ENCODE data around the gene PMFBP1. TPM values are rescaled to one million over a fixed set of nuclear protein-coding genes. Genes with fewer than 3 reads are reported as not detected.

The PMFBP1 gene
- total RNA-seq (1 to 10 TPM in 1 of 2 donors, under 1 TPM in 1; 0.92 to 1.3 TPM), polyA plus RNA-seq (1 to 10 TPM in 1 of 2 donors, under 1 TPM in 1; 0.62 to 1.1 TPM)
- long read RNA-seq, donor 1, result 0 reads
- long read RNA-seq, donor 2, partial matches to known transcripts, result 23 of 28 reads
- long read RNA-seq, donor 2, other reads (novel, unspliced or antisense), result 5 of 28 reads
- long read RNA-seq, donor 3, result 0 reads
- long read RNA-seq, donor 4, result 0 reads
- long read RNA-seq, donor 5, partial matches to known transcripts, result 13 of 24 reads
- long read RNA-seq, donor 5, other reads (novel, unspliced or antisense), result 11 of 24 reads

GRCh38 chr16:72172105-72173034 lies at the start of gene PMFBP1:
TSS of gene PMFBP1 (minus strand) at chr16:72172155. CDS start at chr16:72171208, 947 bp downstream.
- TF ChIP-seq, protein P1, sequence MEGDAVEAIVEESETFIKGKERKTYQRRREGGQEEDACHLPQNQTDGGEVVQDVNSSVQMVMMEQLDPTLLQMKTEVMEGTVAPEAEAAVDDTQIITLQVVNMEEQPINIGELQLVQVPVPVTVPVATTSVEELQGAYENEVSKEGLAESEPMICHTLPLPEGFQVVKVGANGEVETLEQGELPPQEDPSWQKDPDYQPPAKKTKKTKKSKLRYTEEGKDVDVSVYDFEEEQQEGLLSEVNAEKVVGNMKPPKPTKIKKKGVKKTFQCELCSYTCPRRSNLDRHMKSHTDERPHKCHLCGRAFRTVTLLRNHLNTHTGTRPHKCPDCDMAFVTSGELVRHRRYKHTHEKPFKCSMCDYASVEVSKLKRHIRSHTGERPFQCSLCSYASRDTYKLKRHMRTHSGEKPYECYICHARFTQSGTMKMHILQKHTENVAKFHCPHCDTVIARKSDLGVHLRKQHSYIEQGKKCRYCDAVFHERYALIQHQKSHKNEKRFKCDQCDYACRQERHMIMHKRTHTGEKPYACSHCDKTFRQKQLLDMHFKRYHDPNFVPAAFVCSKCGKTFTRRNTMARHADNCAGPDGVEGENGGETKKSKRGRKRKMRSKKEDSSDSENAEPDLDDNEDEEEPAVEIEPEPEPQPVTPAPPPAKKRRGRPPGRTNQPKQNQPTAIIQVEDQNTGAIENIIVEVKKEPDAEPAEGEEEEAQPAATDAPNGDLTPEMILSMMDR (IDR thresholded peaks at IDR 0.05; ENCODE audit: control extremely low read depth, extremely low read depth), result no peak
- H3K27ac ChIP-seq (ENCODE audit: low read depth in 1 of 2, low read length in 1 of 2), result no peak within 1 kb of the TSS
- no peak within 1 kb of the TSS for H3K4me3 ChIP-seq
- H3K4me1 ChIP-seq (ENCODE audit: control insufficient read depth in 5 of 5, insufficient read depth in 5 of 5, low read length in 5 of 5), result no peaks in the 10 kb centered on the region
- no peaks in the 10 kb centered on the region for H3K36me3 ChIP-seq (ENCODE audit: control insufficient read depth in 4 of 4, insufficient read depth in 4 of 4, low read length in 4 of 4)
- H3K27me3 ChIP-seq (ENCODE audit: control insufficient read depth in 3 of 3, insufficient read depth in 3 of 3, low read length in 2 of 3), result no peaks in the 10 kb centered on the region
- H3K9me3 ChIP-seq (ENCODE audit: control insufficient read depth in 4 of 4, insufficient read depth in 3 of 4, low read length in 3 of 4), result no peaks in the 10 kb centered on the region
- peak in 2 of 3 donors; percentile 14 to 16 for DNase-seq
- ATAC-seq (ENCODE audit: insufficient read depth, low FRiP score), result peak; percentile 62
- WGBS, 2 donors, result 73 to 76% methylated on average over 11 of the region's 11 CpGs
- no peak within 1 kb of the TSS for H3K9ac ChIP-seq (ENCODE audit: insufficient read depth in 1 of 2, low read length in 2 of 2)

DNA sequence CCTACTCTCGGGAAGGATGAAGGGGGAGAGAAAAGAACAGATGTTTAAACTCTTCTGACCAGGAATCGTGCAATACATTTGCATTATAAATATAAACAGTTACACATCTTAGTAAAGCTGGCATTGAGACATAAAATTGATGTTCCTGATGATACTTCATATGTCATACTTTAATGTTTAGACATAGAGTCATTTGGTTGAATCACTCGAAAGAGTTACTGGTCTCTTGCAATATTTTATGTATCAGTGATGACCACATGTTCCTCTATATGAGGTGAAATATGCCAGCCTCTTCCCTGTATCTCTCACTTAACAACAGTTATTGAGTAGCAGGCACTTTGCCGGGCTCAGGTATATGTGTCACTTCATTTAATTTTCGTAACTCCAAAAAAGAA lies 49.7 kb upstream of the PMFBP1 start:
- Histone ChIP-seq H3K4me1 (ENCODE audit: control insufficient read depth in 5 of 5, insufficient read depth in 5 of 5, low read length in 5 of 5) (peaks cover 0 to 3% (median 0%) of the 10 kb centered on the region in 5 donors), H3K9ac (ENCODE audit: insufficient read depth in 1 of 2, low read length in 2 of 2) (no peak overlapping the region), H3K27me3 (ENCODE audit: control insufficient read depth in 3 of 3, insufficient read depth in 3 of 3, low read length in 2 of 3) (no peaks in the 10 kb centered on the region), H3K36me3 (ENCODE audit: control insufficient read depth in 4 of 4, insufficient read depth in 4 of 4, low read length in 4 of 4) (no peaks in the 10 kb centered on the region), H3K9me3 (ENCODE audit: control insufficient read depth in 4 of 4, insufficient read depth in 3 of 4, low read length in 3 of 4) (peaks cover 0 to 3% (median 0%) of the 10 kb centered on the region in 4 donors), H3K27ac (ENCODE audit: low read depth in 1 of 2, low read length in 1 of 2) (no peak overlapping the region), H3K4me3 (no peak overlapping the region)
- WGBS, 2 donors, result 65 to 76% methylated on average over 5 of the region's 5 CpGs
- TF ChIP-seq, protein P1 (IDR thresholded peaks at IDR 0.05; ENCODE audit: control extremely low read depth, extremely low read depth), result no peak
- DNase-seq (no peak), ATAC-seq (ENCODE audit: insufficient read depth, low FRiP score) (no peak)

DNA sequence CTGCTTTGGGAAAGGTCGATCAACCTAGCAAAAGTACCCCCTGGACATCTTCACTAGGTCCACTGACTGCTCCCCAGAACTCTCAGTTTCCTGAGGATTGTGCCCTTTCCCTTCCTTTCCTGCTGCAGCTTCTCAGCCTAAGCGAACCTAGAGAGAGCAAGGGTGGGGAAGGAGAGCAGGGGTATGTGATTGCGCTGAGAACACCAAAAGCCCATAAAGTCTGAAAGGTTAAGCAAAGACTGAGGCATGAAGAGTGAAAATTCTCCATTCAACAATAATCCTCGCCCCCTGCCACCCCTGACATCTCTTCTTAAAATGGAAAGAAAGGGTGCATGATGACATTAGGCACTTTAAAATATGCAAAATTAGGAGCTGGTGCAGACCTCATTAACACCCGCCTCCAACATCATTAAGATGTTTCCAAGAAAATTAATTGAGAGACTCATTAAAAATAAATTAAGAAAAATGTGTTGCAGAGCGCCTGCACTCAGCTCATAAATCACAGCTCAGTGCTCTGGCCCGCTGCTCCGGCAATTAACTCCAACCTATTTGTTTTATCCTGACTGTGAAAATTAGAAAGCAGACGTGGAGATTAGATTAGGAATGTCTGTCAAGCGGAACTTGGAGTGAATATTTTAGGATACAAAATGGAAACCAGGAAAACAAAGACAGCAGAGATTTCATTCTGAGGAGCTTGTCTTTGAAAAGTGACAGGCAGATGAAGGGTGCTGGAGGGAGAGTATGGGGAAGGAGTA lies 49.1 kb upstream of the PMFBP1 start:
- Histone ChIP-seq H3K9ac (ENCODE audit: insufficient read depth in 1 of 2, low read length in 2 of 2) (no peak overlapping the region), H3K27me3 (ENCODE audit: control insufficient read depth in 3 of 3, insufficient read depth in 3 of 3, low read length in 2 of 3) (no peaks in the 10 kb centered on the region), H3K9me3 (ENCODE audit: control insufficient read depth in 4 of 4, insufficient read depth in 3 of 4, low read length in 3 of 4) (peaks cover 0 to 3% (median 0%) of the 10 kb centered on the region in 4 donors), H3K27ac (ENCODE audit: low read depth in 1 of 2, low read length in 1 of 2) (no peak overlapping the region), H3K4me3 (no peak overlapping the region), H3K4me1 (ENCODE audit: control insufficient read depth in 5 of 5, insufficient read depth in 5 of 5, low read length in 5 of 5) (peaks cover 0 to 3% (median 0%) of the 10 kb centered on the region in 5 donors), H3K36me3 (ENCODE audit: control insufficient read depth in 4 of 4, insufficient read depth in 4 of 4, low read length in 4 of 4) (no peaks in the 10 kb centered on the region)
- DNase-seq (no peak), ATAC-seq (ENCODE audit: insufficient read depth, low FRiP score) (no peak)
- WGBS, 2 donors, result 77 to 86% methylated on average over 10 of the region's 10 CpGs
- TF ChIP-seq, protein P1 (IDR thresholded peaks at IDR 0.05; ENCODE audit: control extremely low read depth, extremely low read depth), result no peak
